Measurements from ENCODE around the gene MAP3K13.

DNA sequence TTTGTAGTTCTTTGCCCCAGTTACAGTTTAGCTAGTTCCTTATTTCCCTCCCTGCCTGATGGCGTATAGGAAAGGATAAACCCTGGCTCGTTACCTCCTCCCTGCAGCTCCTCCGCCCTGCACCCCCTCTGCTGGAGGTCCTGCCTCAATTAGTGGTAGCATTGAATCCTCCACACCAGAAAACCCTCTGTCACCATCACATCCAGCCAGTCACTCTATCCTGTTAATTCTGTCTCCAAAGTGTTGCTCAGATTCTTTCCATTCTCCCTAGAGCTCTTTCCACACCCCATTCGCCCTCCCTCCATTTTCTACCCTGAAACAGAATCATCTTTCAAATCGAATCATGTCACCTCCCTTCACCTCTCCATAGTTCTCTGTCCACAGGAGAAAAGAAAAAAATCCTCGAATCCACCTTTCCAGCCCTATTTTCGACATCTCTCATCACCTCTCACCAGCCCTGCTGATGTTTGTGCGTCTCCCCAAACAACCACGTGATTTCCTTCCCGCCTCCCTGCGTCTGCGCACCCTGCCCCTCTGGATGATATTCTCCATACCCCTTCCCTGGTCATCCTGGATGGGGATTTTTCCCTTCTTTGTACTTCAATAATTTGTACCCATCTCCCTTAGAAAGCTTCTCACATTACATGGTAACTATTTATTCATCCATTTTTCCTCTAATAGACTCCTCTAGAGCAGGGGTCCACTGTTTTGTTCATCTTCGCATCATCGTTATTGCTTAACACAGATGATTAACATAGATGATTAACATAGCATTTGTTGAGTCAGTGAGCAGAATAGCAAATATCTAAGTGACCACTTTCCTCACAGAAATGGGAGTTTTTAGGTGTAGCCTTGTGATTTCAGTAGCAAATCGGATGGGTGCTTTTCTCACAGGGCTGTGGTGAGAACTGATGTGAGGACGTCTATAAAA lies 37.1 kb downstream of the MAP3K13 start:
- TF ChIP-seq, protein P1, sequence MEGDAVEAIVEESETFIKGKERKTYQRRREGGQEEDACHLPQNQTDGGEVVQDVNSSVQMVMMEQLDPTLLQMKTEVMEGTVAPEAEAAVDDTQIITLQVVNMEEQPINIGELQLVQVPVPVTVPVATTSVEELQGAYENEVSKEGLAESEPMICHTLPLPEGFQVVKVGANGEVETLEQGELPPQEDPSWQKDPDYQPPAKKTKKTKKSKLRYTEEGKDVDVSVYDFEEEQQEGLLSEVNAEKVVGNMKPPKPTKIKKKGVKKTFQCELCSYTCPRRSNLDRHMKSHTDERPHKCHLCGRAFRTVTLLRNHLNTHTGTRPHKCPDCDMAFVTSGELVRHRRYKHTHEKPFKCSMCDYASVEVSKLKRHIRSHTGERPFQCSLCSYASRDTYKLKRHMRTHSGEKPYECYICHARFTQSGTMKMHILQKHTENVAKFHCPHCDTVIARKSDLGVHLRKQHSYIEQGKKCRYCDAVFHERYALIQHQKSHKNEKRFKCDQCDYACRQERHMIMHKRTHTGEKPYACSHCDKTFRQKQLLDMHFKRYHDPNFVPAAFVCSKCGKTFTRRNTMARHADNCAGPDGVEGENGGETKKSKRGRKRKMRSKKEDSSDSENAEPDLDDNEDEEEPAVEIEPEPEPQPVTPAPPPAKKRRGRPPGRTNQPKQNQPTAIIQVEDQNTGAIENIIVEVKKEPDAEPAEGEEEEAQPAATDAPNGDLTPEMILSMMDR (IDR thresholded peaks at IDR 0.05), result no peak
- no peak for TF ChIP-seq POLR2A (IDR thresholded peaks at IDR 0.05)

All from esophagus squamous epithelium (tissue), 4 donors.